Heart left ventricle (tissue), 16 donors: ENCODE measurements around the gene PHKG2. TPM values are rescaled to one million over a fixed set of nuclear protein-coding genes. Genes with fewer than 3 reads are reported as not detected.

Experiments used
- ATAC-seq, 4 donors: fragments of 200-7000 bp; cut with Tn5 transposase; one replicate each; pipeline ENCODE4 v1.9.1; 2020 to 2022; ENCODE audit warnings: moderate library complexity in 4 of 4, mild to moderate bottlenecking in 3 of 4, moderate number of reproducible peaks in 1 of 4
- DNase-seq, 5 donors: peaks; one replicate each; pipeline ENCODE4 v3.0.0-alpha.2; 2020
- H3K27ac ChIP-seq, 12 donors: fragments of 200-600 bp; sonication (generic) in 4 of 12; one replicate each; pipeline versions ENCODE4 v1.5.0 to v1.8.0; 2016 to 2022; ENCODE audit warnings: mild to moderate bottlenecking in 2 of 12
- H3K27me3 ChIP-seq, 9 donors: fragments of 200-600 bp; sonication (generic) in 2 of 9; one replicate each; pipeline versions ENCODE4 v1.5.1 to v1.8.0; 2016 to 2022; ENCODE audit warnings: mild to moderate bottlenecking in 3 of 9
- H3K36me3 ChIP-seq, 9 donors: fragments of 200-600 bp; sonication (generic) in 2 of 9; one replicate each; pipeline versions ENCODE4 v1.5.0 to v1.8.0; 2018 to 2022; ENCODE audit warnings: mild to moderate bottlenecking in 2 of 9
- H3K4me1 ChIP-seq, 12 donors: fragments of 200-600 bp; sonication (generic) in 4 of 12; one replicate each; pipeline versions ENCODE4 v1.5.0 to v1.8.0; 2016 to 2022; ENCODE audit warnings: mild to moderate bottlenecking in 3 of 12
- H3K4me3 ChIP-seq, 12 donors: fragments of 200-600 bp; sonication (generic) in 4 of 12; one replicate each; pipeline versions ENCODE4 v1.5.0 to v1.8.0; 2017 to 2022; ENCODE audit warnings: mild to moderate bottlenecking in 9 of 12, moderate library complexity in 4 of 12
- H3K9me3 ChIP-seq, 12 donors: fragments of 200-600 bp; sonication (generic) in 4 of 12; one replicate each; pipeline versions ENCODE4 v1.5.0 to v1.8.0; 2016 to 2022; ENCODE audit warnings: mild to moderate bottlenecking in 1 of 12
- CTCF ChIP-seq, 12 donors: fragments of 200-600 bp; sonication (generic) in 4 of 12; IDR thresholded peaks; one replicate each; pipeline versions ENCODE4 v1.5.0 to v1.8.0; 2018 to 2022; ENCODE audit warnings: antibody characterized with exemption in 12 of 12, mild to moderate bottlenecking in 5 of 12
- POLR2A ChIP-seq, 2 donors: fragments of 450-650 bp; IDR thresholded peaks; one replicate each; pipeline ENCODE4 v1.6.1; 2017; ENCODE audit warnings: antibody characterized with exemption in 2 of 2, mild to moderate bottlenecking in 2 of 2, moderate library complexity in 2 of 2
- WGBS, 4 donors: extraction: QIAGEN DNeasy Blood & Tissue Kit in 2 of 4; methylation state at CpG; one replicate each; pipeline versions ENCODE4 v1.1.5 to v1.1.7; 2013 to 2018; 5-methylcytosine and 5-hydroxymethylcytosine counted together
- intact Hi-C, 10 donors: fragments of 100-400 bp; cut with DNase I; formaldehyde crosslinking; loops; one replicate each; pipeline versions ENCODE4 v1.11.1 to v1.14.2; 2022
- polyA plus RNA-seq, 2 donors: library from polyadenylated mRNA; stranded (reverse); fragments of 200-250 nt; gene quantifications; one replicate each; pipeline ENCODE4 v1.2.3, GENCODE V29; 2013
- total RNA-seq, 9 donors: library from RNA; depleted of rRNA in 2 of 9; stranded (reverse); fragments of >200 nt in 2 of 9; fragmentation: NEBNext Ultra II Directional in 3 of 9; extraction: Animal tissue kit (Norgen Biotek cat#: 25700) in 3 of 9; gene quantifications; one replicate each; pipeline versions ENCODE4 v1.1.0 to v1.2.4, GENCODE V29; 2016 to 2023
- donor health status: ischemic (EF 13 %, LVEDD 7.1; RV severe dilation, severe dysfunction).
- donor health status: healthy with polysubstance abuse.
- donor health status: DM: no; HTN: yes; CAD: no.
- donor health status: DM: no; HTN: no; CAD: no.
- donor health status: ischemic (EF 25% LVEDD 6.9; RV normal size, moderate dysfunction).
- donor health status: ischemic (EF 25% LVEDD 5.7; RV mildly dilated, moderate dysfunction).
- donor health status: healthy.
- donor health status: DM: yes; HTN: yes; CAD: no.
- donor health status: ischemic (EF 35%, LVEDD 5.7; RV mildly dilated, moderate dysfunction).
- donor health status: nonischemic (EF 11% LVEDD 7.7; RV severe dilation, severe dysfunction).
- donor health status: DM: yes; HTN: yes; CAD: no.
- donor health status: PGD.
- donor health status: ischemic (EF 29% LVEDD 5.4; RV normal size, mild dysfunction).
- donor health status: nonischemic (EF 23%, LVEDD 6.1; RV moderate dilation, normal function).

Gene PHKG2
- total and polyA plus RNA-seq, 11 donors: 13.5 to 37.7 (median 18.3) TPM

GRCh38 chr16:30725418-30725792 is 22.8 kb upstream of the PHKG2 start:
- DNase-seq: no peak
- ATAC-seq: peak in 1 of 4 donors; percentile 1
- 92 to 97% (median 94%) methylated on average over 3 of the region's 3 CpGs for WGBS, 4 donors
- TF ChIP-seq CTCF (IDR thresholded peaks at IDR 0.05): no peak
- no peak for TF ChIP-seq POLR2A (IDR thresholded peaks at IDR 0.05)
- Histone ChIP-seq H3K4me3 (no peak overlapping the region), H3K27ac (peak overlapping the region in 4 of 12 donors; percentile 24 to 80 (median 35)), H3K4me1 (peaks cover 0 to 40% (median 0%) of the 10 kb centered on the region in 12 donors), H3K36me3 (peaks cover 2 to 100% (median 89%) of the 10 kb centered on the region in 9 donors), H3K9me3 (no peaks in the 10 kb centered on the region), H3K27me3 (no peaks in the 10 kb centered on the region)
- intact Hi-C loops: loop anchor here in 1 of 10 donors (2.0 kb wide), 1 partner anchor 21 kb away; no protein-coding TSS in a partner anchor

GRCh38 chr16:30728321-30728720 is 19.9 kb upstream of the PHKG2 start:
- peaks cover 0 to 40% (median 0%) of the 10 kb centered on the region in 12 donors for H3K4me1 ChIP-seq
- WGBS, 4 donors: 89 to 95% (median 91%) methylated on average over 6 of the region's 6 CpGs
- H3K4me3 ChIP-seq: no peak overlapping the region
- H3K27ac ChIP-seq: peak overlapping the region in 1 of 12 donors; percentile 20
- ATAC-seq: no peak
- TF ChIP-seq POLR2A (IDR thresholded peaks at IDR 0.05) (no peak), CTCF (IDR thresholded peaks at IDR 0.05) (no peak)
- no peaks in the 10 kb centered on the region for H3K27me3 ChIP-seq
- peaks cover 3 to 100% (median 88%) of the 10 kb centered on the region in 9 donors for H3K36me3 ChIP-seq
- no peaks in the 10 kb centered on the region for H3K9me3 ChIP-seq
- DNase-seq: no peak
- intact Hi-C loops: no loop called here

GRCh38 chr16:30728899-30729672 is 19.1 kb upstream of the PHKG2 start:
- Histone ChIP-seq H3K27ac (peak overlapping the region in 1 of 12 donors; percentile 38), H3K9me3 (no peaks in the 10 kb centered on the region), H3K4me3 (no peak overlapping the region), H3K36me3 (peaks cover 3 to 100% (median 88%) of the 10 kb centered on the region in 9 donors), H3K27me3 (no peaks in the 10 kb centered on the region), H3K4me1 (peaks cover 0 to 40% (median 0%) of the 10 kb centered on the region in 12 donors)
- TF ChIP-seq CTCF (IDR thresholded peaks at IDR 0.05): no peak
- TF ChIP-seq POLR2A (IDR thresholded peaks at IDR 0.05): no peak
- intact Hi-C loops: no loop called here
- ATAC-seq (peak in 3 of 4 donors; percentile 25 to 45 (median 34)), DNase-seq (no peak)
- 79 to 84% (median 80%) methylated on average over 17 of the region's 17 CpGs for WGBS, 4 donors

- H3K9me3 ChIP-seq: no peaks in the 10 kb centered on the region
- H3K4me1 ChIP-seq: peaks cover 0 to 21% (median 0%) of the 10 kb centered on the region in 12 donors
- no peak for TF ChIP-seq POLR2A (IDR thresholded peaks at IDR 0.05)
- no peak for TF ChIP-seq CTCF (IDR thresholded peaks at IDR 0.05)
- H3K27ac ChIP-seq: no peak overlapping the region
- H3K4me3 ChIP-seq: no peak overlapping the region
- intact Hi-C loops: no loop called here
- peaks cover 3 to 98% (median 87%) of the 10 kb centered on the region in 9 donors for H3K36me3 ChIP-seq
- no peaks in the 10 kb centered on the region for H3K27me3 ChIP-seq
- ATAC-seq: no peak
- no peak for DNase-seq
- 94 to 97% (median 96%) methylated on average over 3 of the region's 3 CpGs for WGBS, 4 donors
These were observed 16.8 kb upstream of the PHKG2 start for GRCh38 chr16:30731411-30731810.
